Gastroesophageal sphincter (tissue), 3 donors: ENCODE results near the gene SPATA6L.
A peak's percentile ranks its signal among the peaks of the same experiment; 100 is the strongest.

ENCODE experiments used
- EP300 ChIP-seq: sonication (generic); formaldehyde crosslinking; IDR thresholded peaks from one replicate; pipeline ENCODE4 v1.6.1; 2017; ENCODE audit warnings: antibody characterized with exemption, mild to moderate bottlenecking
- POLR2A ChIP-seq, 2 donors: fragments of 450-650 bp; IDR thresholded peaks; one replicate each; pipeline ENCODE4 v1.6.1; 2017; ENCODE audit warnings: antibody characterized with exemption in 2 of 2, mild to moderate bottlenecking in 2 of 2, moderate library complexity in 1 of 2
- POLR2AphosphoS5 ChIP-seq: sonication (generic); formaldehyde crosslinking; IDR thresholded peaks from one replicate; pipeline ENCODE4 v1.6.1; 2017; ENCODE audit warnings: antibody characterized with exemption
- TF ChIP-seq, protein P1 (sequence below), 4 experiments: fragments of 200-600 bp in 2 of 4; fragments of 450-650 bp in 2 of 4; sonication (generic) in 1 of 4; IDR thresholded peaks; one replicate each; pipeline ENCODE4 v1.5.1; 2017 to 2019; ENCODE audit warnings: antibody characterized with exemption in 4 of 4, mild to moderate bottlenecking in 2 of 4, moderate library complexity in 2 of 4

DNA sequence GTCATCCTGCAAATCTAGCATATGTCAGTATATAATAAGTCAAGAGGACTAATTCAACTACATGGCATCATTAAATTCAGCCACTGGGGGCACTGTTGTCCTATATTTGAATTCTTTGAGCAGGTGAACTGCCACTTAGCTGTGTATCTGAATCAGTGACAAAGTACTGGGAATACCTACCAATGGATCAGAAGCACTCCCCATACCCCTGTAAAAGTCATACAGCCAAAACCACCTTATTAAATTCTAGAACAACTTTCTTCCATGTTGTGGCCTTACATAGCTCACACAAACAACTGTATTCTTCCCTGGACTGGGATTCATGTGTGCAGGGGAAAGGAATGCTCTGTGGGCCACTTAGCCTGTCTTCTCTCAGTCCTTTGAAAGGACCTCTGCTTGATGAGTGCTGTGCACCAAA, 61.6 kb downstream of the SPATA6L start:
- TF ChIP-seq, protein P1, sequence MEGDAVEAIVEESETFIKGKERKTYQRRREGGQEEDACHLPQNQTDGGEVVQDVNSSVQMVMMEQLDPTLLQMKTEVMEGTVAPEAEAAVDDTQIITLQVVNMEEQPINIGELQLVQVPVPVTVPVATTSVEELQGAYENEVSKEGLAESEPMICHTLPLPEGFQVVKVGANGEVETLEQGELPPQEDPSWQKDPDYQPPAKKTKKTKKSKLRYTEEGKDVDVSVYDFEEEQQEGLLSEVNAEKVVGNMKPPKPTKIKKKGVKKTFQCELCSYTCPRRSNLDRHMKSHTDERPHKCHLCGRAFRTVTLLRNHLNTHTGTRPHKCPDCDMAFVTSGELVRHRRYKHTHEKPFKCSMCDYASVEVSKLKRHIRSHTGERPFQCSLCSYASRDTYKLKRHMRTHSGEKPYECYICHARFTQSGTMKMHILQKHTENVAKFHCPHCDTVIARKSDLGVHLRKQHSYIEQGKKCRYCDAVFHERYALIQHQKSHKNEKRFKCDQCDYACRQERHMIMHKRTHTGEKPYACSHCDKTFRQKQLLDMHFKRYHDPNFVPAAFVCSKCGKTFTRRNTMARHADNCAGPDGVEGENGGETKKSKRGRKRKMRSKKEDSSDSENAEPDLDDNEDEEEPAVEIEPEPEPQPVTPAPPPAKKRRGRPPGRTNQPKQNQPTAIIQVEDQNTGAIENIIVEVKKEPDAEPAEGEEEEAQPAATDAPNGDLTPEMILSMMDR (IDR thresholded peaks at IDR 0.05), result peak; percentile 58 to 67 (median 64)
- TF ChIP-seq POLR2A (IDR thresholded peaks at IDR 0.05) (no peak), EP300 (no peak), POLR2AphosphoS5 (no peak)
